Measurements from ENCODE around the gene NRBF2.
"Not testable (repeated sequence)": the region's sequence is repeated elsewhere in the genome, so short reads cannot be mapped to it uniquely, and the experiment has no call there.

Gene NRBF2

GRCh38 chr10:63137306-63137705 is 4.2 kb downstream of the NRBF2 start:
- peak; percentile 33 for DNase-seq (ENCODE audit: low read depth)
- no peak for TF ChIP-seq CTCF (IDR thresholded peaks at IDR 0.05; ENCODE audit: insufficient read depth, low read depth, low read length, missing control alignments)
- H3K4me3 ChIP-seq (ENCODE audit: low read depth, low read length), result no peak overlapping the region

- no peak overlapping the region for H3K4me3 ChIP-seq (ENCODE audit: low read depth, low read length)
- TF ChIP-seq CTCF (IDR thresholded peaks at IDR 0.05; ENCODE audit: insufficient read depth, low read depth, low read length, missing control alignments), result no peak
- DNase-seq (ENCODE audit: low read depth), result no peak
These were observed 6.9 kb downstream of the NRBF2 start for GRCh38 chr10:63140077-63140476.

GRCh38 chr10:63142136-63142535 is 9.0 kb downstream of the NRBF2 start:
- H3K4me3 ChIP-seq (ENCODE audit: low read depth, low read length), result no peak overlapping the region
- no peak for DNase-seq (ENCODE audit: low read depth)
- no peak for TF ChIP-seq CTCF (IDR thresholded peaks at IDR 0.05; ENCODE audit: insufficient read depth, low read depth, low read length, missing control alignments)

GRCh38 chr10:63143987-63144386 is 10.9 kb downstream of the NRBF2 start:
- DNase-seq (ENCODE audit: low read depth), result no peak
- TF ChIP-seq CTCF (IDR thresholded peaks at IDR 0.05; ENCODE audit: insufficient read depth, low read depth, low read length, missing control alignments), result no peak
- H3K4me3 ChIP-seq (ENCODE audit: low read depth, low read length), result no peak overlapping the region

GRCh38 chr10:63145782-63146181 is 12.7 kb downstream of the NRBF2 start:
- TF ChIP-seq CTCF (IDR thresholded peaks at IDR 0.05; ENCODE audit: insufficient read depth, low read depth, low read length, missing control alignments), result no peak
- no peak overlapping the region for H3K4me3 ChIP-seq (ENCODE audit: low read depth, low read length)
- no peak for DNase-seq (ENCODE audit: low read depth)

- TF ChIP-seq CTCF (IDR thresholded peaks at IDR 0.05; ENCODE audit: insufficient read depth, low read depth, low read length, missing control alignments), result no peak
These were observed 13.4 kb downstream of the NRBF2 start for GRCh38 chr10:63146503-63146902.

GRCh38 chr10:63150745-63151144 is 17.6 kb downstream of the NRBF2 start:
- no peak for TF ChIP-seq CTCF (IDR thresholded peaks at IDR 0.05; ENCODE audit: insufficient read depth, low read depth, low read length, missing control alignments)
- DNase-seq (ENCODE audit: low read depth), result no peak
- no peak overlapping the region for H3K4me3 ChIP-seq (ENCODE audit: low read depth, low read length)

More at GRCh38 chr10:63146503-63146902, 13.4 kb downstream of the NRBF2 start:
- DNase-seq (ENCODE audit: low read depth), result no peak
- H3K4me3 ChIP-seq (ENCODE audit: low read depth, low read length), result no peak overlapping the region

- not testable (repeated sequence) for H3K4me3 ChIP-seq (ENCODE audit: low read depth, low read length); DNase-seq (ENCODE audit: low read depth)
These were observed 20.9 kb downstream of the NRBF2 start for GRCh38 chr10:63153868-63154545.

All from GM12865 (cell line).